ENCODE results near the gene ADAM12. TPM values are rescaled to one million over a fixed set of nuclear protein-coding genes. Genes with fewer than 3 reads are reported as not detected.

The ADAM12 gene
- total and polyA plus RNA-seq, 9 of the 15 experiments (the other 6 are each of a cell fraction or from before 2014, with no cell fraction given) = not detected

DNA sequence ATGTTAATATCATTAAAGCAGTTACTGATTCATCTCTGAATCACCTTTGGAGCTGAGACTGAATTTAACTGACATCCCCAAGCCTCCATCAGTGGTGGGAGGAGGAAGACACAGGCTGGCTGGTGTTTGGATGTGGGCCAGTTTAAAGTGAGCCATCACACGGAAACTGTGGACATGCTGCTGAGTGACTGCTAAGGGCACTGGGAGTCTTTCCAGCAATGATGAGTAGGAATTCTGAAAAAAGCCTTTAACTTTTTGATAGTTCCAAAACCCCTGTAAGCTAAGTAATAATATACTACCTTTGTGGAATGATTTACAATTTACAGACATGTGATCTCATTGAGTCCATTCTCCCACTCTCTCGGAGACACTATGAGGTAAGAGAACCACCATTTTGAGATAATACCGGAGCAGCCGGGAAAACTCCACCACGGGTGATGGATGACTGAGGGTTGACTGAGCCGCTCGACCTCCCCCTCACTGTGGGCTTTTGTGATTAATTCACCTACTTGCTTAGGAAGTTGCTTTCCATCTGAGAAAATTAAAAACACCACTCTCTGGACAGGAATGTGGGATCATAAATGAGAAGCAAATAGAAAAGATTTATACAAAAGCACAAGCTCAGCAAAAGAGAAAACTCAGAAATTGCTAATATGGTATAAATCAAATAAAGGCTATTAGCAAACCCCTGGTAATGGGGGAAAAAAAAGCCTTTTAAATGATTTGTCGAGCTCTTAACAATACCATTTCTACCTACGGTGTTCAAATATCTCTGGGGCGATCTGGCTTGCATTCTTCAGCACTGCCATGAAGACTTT lies 297.2 kb downstream of the ADAM12 start:
- Histone ChIP-seq H3K9me1 (ENCODE audit: control insufficient read depth, insufficient read depth, low read length) (no peaks in the 10 kb centered on the region), H3K27me3 (ENCODE audit: control insufficient read depth in 2 of 2, insufficient read depth in 2 of 2, low read length in 2 of 2) (peaks cover 0 to 4% of the 10 kb centered on the region in 2 experiments; a peak in 1 of 5 replicates), H3K27ac (ENCODE audit: extremely low read depth, low read depth, low read length) (no peak overlapping the region), H3K4me1 (replicated peaks in 1 of 2; ENCODE audit: control insufficient read depth in 2 of 2, insufficient read depth in 2 of 2, low read length in 2 of 2) (no peaks in the 10 kb centered on the region; a peak in 1 of 5 replicates), H3K79me2 (ENCODE audit: control insufficient read depth, insufficient read depth, low read length) (no peaks in the 10 kb centered on the region), H2AFZ (ENCODE audit: low read depth, low read length) (no peak overlapping the region), H4K20me1 (replicated peaks; ENCODE audit: control insufficient read depth, insufficient read depth, low read length) (no peaks in the 10 kb centered on the region), H3K9me3 (replicated peaks; ENCODE audit: control insufficient read depth, insufficient read depth, low read depth, low read length) (no peaks in the 10 kb centered on the region), H3K4me2 (ENCODE audit: insufficient read depth, low read length) (no peak overlapping the region), H3K9ac (ENCODE audit: insufficient read depth in 1 of 2, low read depth in 2 of 2, low read length in 2 of 2) (no peak overlapping the region), H3K4me3 (no peak overlapping the region), H3K36me3 (ENCODE audit: control insufficient read depth, insufficient read depth, low read length) (no peaks in the 10 kb centered on the region)
- ATAC-seq (no peak), DNase-seq (ENCODE audit: extremely low read depth in 1 of 4, low spot score in 3 of 4) (no peak), FAIRE-seq (no peak)
- POLR2A ChIA-PET = no interaction called here
- 4% methylated on average over 10 of the region's 10 CpGs for WGBS (ENCODE audit: insufficient coverage, low coverage, missing lambda C conversion rate)
- no TSS peak for BruUV-seq (replicated peaks)
- TF ChIP-seq ZNF766 (CRISPR knock-in tag; conservative IDR thresholded peaks at IDR 0.05) = no peak
- no peak for TF ChIP-seq GTF2A2 (tag; IDR thresholded peaks at IDR 0.05)
- TF ChIP-seq ELF1 (tag; IDR thresholded peaks at IDR 0.05) = no peak
- TF ChIP-seq HCFC1 (IDR thresholded peaks at IDR 0.05; ENCODE audit: low read depth, low read length) = no peak
- in situ Hi-C loops (cut with MboI) = no loop called here
- intact Hi-C loops (cut with micrococcal nuclease) = no loop called here
- CTCF ChIA-PET (ENCODE audit: low intra/inter-chr PET ratio) = no interaction called here

DNA sequence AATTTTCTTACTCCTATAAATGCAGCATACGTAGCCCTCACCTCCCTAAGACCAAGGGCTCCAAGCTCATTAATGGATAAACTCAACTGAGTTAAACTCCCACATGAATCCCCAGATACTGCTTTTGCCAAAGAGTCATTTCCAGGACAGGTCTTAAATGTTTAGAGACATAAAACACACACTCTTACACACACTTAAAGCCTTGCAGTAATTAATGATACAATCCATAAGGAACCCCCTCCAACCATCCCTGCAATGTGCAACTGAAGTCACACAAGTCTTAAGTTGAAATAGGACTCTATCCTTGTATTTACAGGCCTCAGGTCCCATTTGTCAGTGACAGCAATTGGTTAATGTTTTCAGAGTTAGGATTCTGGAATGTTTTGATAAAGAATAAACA lies 297.8 kb downstream of the ADAM12 start:
- BruUV-seq (replicated peaks) = no TSS peak
- H2AFZ ChIP-seq (ENCODE audit: low read depth, low read length) = no peak overlapping the region
- H3K9ac ChIP-seq (ENCODE audit: insufficient read depth in 1 of 2, low read depth in 2 of 2, low read length in 2 of 2) = no peak overlapping the region
- in situ Hi-C loops (cut with MboI) (no loop called here), intact Hi-C loops (cut with micrococcal nuclease) (no loop called here)
- H3K9me1 ChIP-seq (ENCODE audit: control insufficient read depth, insufficient read depth, low read length) = no peaks in the 10 kb centered on the region
- no peak overlapping the region for H3K4me3 ChIP-seq
- FAIRE-seq = no peak
- no CpG with 5 or more reads among the region's 1 CpG for WGBS (ENCODE audit: insufficient coverage, low coverage, missing lambda C conversion rate)
- H4K20me1 ChIP-seq (replicated peaks; ENCODE audit: control insufficient read depth, insufficient read depth, low read length) = no peaks in the 10 kb centered on the region
- CTCF ChIA-PET (ENCODE audit: low intra/inter-chr PET ratio) = no interaction called here
- no peak overlapping the region for H3K4me2 ChIP-seq (ENCODE audit: insufficient read depth, low read length)
- no peaks in the 10 kb centered on the region; a peak in 1 of 5 replicates for H3K4me1 ChIP-seq (replicated peaks in 1 of 2; ENCODE audit: control insufficient read depth in 2 of 2, insufficient read depth in 2 of 2, low read length in 2 of 2)
- H3K27ac ChIP-seq (ENCODE audit: extremely low read depth, low read depth, low read length) = no peak overlapping the region
- TF ChIP-seq RBM15 (IDR thresholded peaks at IDR 0.05; ENCODE audit: insufficient read depth, low read length) (no peak), MED1 (CRISPR knock-in tag; IDR thresholded peaks at IDR 0.05; ENCODE audit: borderline replicate concordance) (no peak), FOXJ2 (tag; IDR thresholded peaks at IDR 0.05) (no peak), SMARCB1 (IDR thresholded peaks at IDR 0.05; ENCODE audit: insufficient read length, low read depth) (no peak), KAT2B (IDR thresholded peaks at IDR 0.05; ENCODE audit: low read depth, low read length) (no peak), CHCHD3 (CRISPR knock-in tag; IDR thresholded peaks at IDR 0.05) (no peak), ELF1 (tag; IDR thresholded peaks at IDR 0.05) (no peak), MCM5 (IDR thresholded peaks at IDR 0.05; ENCODE audit: low read depth) (no peak), ZNF121 (CRISPR knock-in tag; conservative IDR thresholded peaks at IDR 0.05) (no peak)
- POLR2A ChIA-PET = no interaction called here
- no peaks in the 10 kb centered on the region for H3K79me2 ChIP-seq (ENCODE audit: control insufficient read depth, insufficient read depth, low read length)
- no peaks in the 10 kb centered on the region for H3K9me3 ChIP-seq (replicated peaks; ENCODE audit: control insufficient read depth, insufficient read depth, low read depth, low read length)
- ATAC-seq = no peak
- DNase-seq (ENCODE audit: extremely low read depth in 1 of 4, low spot score in 3 of 4) = no peak
- H3K36me3 ChIP-seq (ENCODE audit: control insufficient read depth, insufficient read depth, low read length) = no peaks in the 10 kb centered on the region
- peaks cover 0 to 4% of the 10 kb centered on the region in 2 experiments; a peak in 1 of 5 replicates for H3K27me3 ChIP-seq (ENCODE audit: control insufficient read depth in 2 of 2, insufficient read depth in 2 of 2, low read length in 2 of 2)

Measured in K562 (cell line).